HG03558 (cell line): Measurements from ENCODE around the gene PSEN2.
"Not testable (repeated sequence)": the region's sequence is repeated elsewhere in the genome, so short reads cannot be mapped to it uniquely, and the experiment has no call there.

Experiments
- ATAC-seq: cut with Tn5 transposase; IDR thresholded peaks from one replicate; pipeline ENCODE4 v1.9.1; 2021; ENCODE audit warnings: moderate number of reproducible peaks; ENCODE audit not compliant: unreplicated experiment; ENCODE audit errors: extremely low read depth

PSEN2 gene

DNA sequence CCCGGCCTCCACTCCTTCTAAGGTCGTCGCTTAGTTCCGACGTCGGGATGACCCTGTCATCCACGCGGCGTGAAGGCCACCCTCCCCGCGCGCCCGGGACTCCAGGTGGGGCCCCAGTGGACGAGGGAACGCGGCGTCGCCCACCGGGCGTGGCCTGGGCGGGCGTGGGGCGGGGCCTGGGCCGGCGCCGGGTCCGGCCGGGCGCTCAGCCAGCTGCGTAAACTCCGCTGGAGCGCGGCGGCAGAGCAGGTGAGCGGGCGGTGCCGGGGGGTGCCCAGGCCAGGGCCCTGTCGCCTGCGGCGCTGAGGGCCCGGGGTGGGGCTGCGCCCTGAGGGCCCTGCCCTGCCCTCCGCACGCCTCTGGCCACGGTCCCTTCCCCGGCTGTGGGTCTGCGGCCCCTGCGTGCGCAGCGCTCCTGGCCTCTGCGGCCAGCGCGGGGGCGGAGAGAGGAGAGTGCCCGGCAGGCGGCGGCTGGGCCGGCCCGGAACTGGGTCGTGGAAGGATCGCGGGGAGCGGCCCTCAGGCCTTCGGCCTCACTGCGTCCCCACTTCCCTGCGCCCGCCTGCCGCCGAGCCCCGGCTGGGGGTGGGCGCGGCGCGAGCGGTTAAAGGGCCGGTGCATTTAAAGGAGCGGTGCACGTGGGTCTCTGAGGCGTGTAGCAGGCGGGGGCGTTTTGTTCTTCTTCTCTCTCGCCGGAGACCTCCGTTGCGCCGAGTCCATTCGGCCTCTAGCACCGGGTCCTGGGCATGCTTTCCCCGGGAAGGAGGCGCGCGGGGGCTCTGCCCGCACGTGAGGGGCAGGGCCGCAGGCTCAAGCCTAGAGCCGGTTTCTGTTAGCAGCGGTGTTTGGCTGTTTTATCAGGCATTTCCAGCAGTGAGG is at the start of gene PSEN2:
Gene PSEN2, plus strand, starts transcription at position 216 of the 879 bp plus-strand sequence. CDS start 11,292 bp downstream, outside the sequence.
- ATAC-seq, result peak; percentile 58

GRCh38 chr1:226820941-226821718 is 49.3 kb upstream of the PSEN2 start:
- ATAC-seq, result no peak

DNA sequence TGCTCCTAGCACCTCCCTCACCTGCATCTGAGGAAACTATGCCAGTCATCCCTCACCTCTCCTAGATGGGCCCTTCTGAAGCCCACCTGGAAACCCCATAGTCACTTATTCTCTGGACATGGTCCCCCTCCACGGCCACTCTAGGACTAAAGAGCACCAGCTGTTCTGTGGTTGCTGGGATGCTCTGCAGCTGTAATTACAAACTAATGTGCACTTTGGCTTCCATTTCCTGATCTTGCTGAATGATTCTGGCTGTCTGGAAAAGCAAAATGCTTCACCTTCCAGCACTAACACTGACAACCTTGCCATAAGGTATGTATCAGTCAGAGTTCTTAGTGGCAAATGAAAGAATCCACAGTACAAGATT is 48.7 kb upstream of the PSEN2 start:
- no peak for ATAC-seq

- ATAC-seq, result no peak
These were observed 46.8 kb upstream of the PSEN2 start for GRCh38 chr1:226823643-226824042.

- ATAC-seq, result no peak
These were observed 45.2 kb upstream of the PSEN2 start for GRCh38 chr1:226825037-226825745.

GRCh38 chr1:226825746-226826100 is 44.7 kb upstream of the PSEN2 start:
- no peak for ATAC-seq

DNA sequence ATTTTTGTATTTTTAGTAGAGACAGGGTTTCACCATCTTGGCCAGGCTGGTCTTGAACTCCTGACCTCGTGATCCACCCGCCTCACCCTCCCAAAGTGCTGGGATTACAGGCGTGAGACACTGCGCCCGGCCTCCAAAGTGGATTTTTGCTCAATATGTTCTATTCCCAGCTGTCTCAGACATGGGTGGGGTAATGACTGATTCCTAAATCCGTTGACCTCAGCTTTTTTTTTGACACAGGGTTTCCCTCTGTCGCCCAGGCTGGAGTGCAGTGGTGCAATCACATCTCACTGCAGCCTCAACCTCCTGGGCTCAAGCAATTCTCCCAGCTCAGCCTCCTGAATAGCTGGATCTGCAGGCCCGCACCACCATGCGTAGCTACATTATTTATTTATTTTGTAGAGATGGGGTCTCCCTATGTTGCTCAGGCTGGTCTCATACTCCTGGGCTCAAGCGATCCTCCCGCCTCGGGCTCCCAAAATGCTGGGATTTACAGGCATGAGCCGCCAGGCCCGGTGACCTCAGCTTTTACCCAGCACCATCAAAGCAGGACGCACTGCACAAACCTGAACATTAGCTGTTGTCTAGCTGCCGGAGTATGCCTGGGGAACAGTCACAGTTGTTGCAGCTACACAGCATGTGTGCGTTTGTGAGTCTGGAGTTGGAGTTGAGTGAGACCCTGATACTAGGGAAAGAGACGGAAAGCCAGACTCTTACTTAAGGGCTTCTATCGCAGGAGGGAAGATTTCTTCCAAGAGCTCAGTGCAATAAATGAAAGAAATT is 43.7 kb upstream of the PSEN2 start:
- no peak for ATAC-seq

DNA sequence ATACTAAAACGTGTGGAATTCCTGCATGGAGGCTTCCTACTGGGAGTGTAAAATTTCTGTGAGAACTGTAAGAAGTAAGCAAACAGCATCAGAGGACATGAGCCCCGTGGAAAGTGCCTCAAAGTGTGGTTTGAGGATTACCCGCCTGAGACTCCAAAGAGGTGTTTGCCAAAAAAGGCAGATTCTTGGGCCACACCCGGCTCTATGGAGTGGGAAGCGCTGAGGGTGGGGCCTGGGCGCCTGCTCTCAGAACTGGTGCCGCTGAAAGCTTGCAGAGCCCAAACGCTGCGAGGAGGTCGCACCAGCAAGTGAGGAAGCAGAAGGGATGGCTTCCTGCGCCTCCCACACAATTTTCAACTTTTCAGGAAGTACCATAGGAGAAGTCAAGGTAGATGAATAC is 43.0 kb upstream of the PSEN2 start:
- ATAC-seq, result no peak

- peak; percentile 90 for ATAC-seq
These were observed 42.4 kb upstream of the PSEN2 start for GRCh38 chr1:226827968-226828513.

GRCh38 chr1:226829105-226829504 is 41.3 kb upstream of the PSEN2 start:
- ATAC-seq, result no peak

GRCh38 chr1:226831953-226832352 is 38.5 kb upstream of the PSEN2 start:
- no peak for ATAC-seq

DNA sequence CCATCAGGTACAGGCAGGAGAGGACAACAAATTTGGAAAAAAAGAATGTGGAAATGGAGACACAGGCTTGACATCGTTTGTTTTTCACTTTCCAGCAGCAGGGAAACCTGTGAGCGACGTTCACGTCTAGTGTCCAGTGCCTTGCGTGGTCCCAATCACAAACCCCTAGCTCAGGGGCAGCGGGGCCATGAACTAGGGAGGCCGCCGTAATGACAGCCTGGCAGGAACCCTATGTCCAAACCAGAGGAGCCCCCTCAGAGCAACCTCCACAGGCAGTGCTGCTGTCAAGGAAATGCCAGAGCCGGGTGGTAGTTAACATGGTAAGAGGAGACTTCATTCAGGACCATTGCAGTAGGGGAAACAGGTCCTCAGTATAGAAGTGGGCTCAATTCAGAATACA is 37.8 kb upstream of the PSEN2 start:
- ATAC-seq, result no peak

DNA sequence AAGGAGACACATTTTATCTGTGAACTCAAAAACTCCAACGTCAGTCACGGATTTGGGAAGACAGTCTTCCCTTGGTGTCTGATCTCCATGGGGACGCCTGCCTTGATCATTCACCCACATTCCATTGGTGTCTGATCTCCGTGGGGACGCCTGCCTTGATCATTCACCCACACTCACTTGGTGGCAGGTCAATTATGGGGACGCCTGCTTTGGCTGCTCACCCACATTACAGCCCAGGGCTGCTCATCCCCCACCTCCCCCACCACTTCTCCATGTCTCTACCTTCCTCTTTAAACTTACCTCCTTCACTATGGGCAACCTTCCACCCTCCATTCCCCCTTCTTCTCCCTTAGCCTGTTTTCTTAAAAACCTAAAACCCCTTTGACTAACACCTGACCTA is 36.2 kb upstream of the PSEN2 start:
- ATAC-seq, result not testable (repeated sequence)

DNA sequence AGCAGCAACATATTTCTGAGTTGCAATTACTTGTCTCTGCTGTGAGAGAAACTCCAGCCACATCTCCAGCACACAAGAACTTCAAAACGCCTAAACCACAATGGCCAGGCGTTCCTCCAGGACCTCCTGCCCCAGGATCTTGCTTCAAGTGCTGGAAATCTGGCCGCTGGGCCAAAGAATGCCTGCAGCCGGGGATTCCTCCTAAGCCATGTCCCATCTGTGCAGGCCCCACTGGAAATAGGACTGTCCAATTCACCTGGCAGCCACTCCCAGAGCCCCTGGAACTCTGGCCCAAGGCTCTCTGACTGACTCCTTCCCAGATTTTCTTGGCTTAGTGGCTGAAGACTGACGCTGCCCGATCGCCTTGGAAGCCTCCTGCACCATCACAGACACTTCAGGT is 35.0 kb upstream of the PSEN2 start:
- not testable (repeated sequence) for ATAC-seq

DNA sequence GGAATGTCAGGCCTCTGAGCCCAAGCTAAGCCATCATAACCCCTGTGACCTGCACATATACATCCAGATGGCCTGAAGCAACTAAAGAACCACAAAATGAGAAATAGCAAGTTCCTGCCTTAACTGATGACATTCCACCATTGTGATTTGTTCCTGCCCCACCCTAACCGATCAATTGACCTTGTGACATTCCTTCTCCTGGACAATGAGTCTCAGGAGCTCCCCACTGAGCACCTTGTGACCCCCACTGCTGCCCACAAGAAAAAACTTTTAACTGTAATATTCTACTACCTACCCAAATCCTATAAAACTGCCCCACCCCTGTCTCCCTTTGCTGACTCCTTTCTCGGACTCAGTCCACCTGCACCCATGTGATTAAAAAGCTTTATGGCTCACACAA is 32.5 kb upstream of the PSEN2 start:
- not testable (repeated sequence) for ATAC-seq

GRCh38 chr1:226838456-226838855 is 32.0 kb upstream of the PSEN2 start:
- ATAC-seq, result no peak

DNA sequence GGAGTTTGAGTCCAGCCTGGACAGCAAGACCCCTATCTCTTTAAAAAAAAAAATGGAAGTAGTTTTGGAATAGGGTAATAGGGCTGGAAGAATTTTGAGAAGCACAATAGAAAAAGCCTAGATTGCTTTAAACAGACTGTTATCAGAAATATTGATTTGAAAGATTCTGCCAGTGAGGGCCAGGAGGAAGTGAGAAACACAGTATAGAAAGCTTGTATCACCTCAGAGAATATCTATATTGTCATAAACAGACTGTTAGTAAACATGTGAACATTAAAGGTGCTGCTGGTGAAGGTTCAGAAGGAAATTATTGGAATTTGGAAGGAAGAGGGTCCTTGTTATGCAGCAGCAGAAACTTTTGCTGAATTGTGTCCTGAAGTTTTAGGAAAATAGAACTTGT is 24.8 kb upstream of the PSEN2 start:
- no peak for ATAC-seq

GRCh38 chr1:226846786-226847185 is 23.6 kb upstream of the PSEN2 start:
- no peak for ATAC-seq

DNA sequence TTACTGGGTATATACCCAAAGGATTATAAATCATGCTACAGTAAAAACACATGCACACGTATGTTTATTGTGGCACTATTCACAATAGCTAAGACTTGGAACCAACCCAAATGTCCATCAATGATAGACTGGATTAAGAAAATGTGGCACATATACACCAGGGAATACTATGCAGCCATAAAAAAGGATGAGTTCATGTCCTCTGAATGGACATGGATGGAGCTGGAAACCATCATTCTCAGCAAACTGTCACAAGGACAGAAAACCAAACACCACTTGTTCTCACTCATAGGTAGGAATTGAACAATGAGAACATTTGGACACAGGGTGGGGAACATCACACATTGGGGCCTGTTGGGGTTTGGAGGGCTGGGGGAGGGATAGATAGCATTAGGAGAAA is 15.9 kb upstream of the PSEN2 start:
- ATAC-seq, result not testable (repeated sequence)

- ATAC-seq, result no peak
These were observed 7.5 kb upstream of the PSEN2 start for GRCh38 chr1:226862890-226863289.
